Left cardiac atrium (tissue), 2 donors: ENCODE results near the gene TECPR2. TPM values are rescaled to one million over a fixed set of nuclear protein-coding genes. Genes with fewer than 3 reads are reported as not detected.

Experiments used
- microRNA-seq, 2 donors: library from miRNA; unstranded; fragments of <30 nt; microRNA quantifications; one replicate each; pipeline ENCODE4 v1.2.0, GENCODE V29; 2020
- total RNA-seq, 2 donors: library from RNA; stranded (reverse); fragmentation: NEBNext Ultra II Directional; extraction: Animal tissue kit (Norgen Biotek cat#: 25700); gene quantifications; one replicate each; pipeline ENCODE4 v1.2.1, GENCODE V29; 2021
- donor health status: DM: no; HTN: yes; CAD: no; lungs with severe emphysema.
- donor health status: DM: yes; HTN: yes; CAD: no.

Gene TECPR2
- total RNA-seq, 2 donors from 2014 or later: 20.9 to 29.6 TPM

Small RNA genes within 50 kb of the gene (microRNA-seq; reads per million reads assigned to microRNA genes)
- 0 reads per million in 2 donors for gene MIR4309

Other genes with a start within 250 kb of the TECPR2 start
- 10 to 100 TPM; 23.3 to 23.7 TPM for gene WDR20, start 223.0 kb upstream of the TECPR2 start, total RNA-seq
- 10 to 100 TPM; 10.8 to 15.3 TPM for gene MOK, start 57.8 kb upstream of the TECPR2 start, total RNA-seq
- gene ZNF839, start 43.2 kb upstream of the TECPR2 start, total RNA-seq: 1 to 10 TPM; 5.9 to 6.4 TPM
- 10 to 100 TPM; 30.0 to 31.9 TPM for gene CINP, start 51 bp upstream of the TECPR2 start, total RNA-seq
- gene ANKRD9, start 146.8 kb downstream of the TECPR2 start, total RNA-seq: 100 to 1,000 TPM in 1 of 2 donors, 10 to 100 TPM in 1; 97.0 to 160 TPM
- gene RCOR1, start 229.7 kb downstream of the TECPR2 start, total RNA-seq: 10 to 100 TPM; 11.3 to 14.9 TPM